HG02759 (cell line): ENCODE data around the gene SLC35B2.
"Not testable (repeated sequence)": the region's sequence is repeated elsewhere in the genome, so short reads cannot be mapped to it uniquely, and the experiment has no call there.

Experiments
- ATAC-seq: cut with Tn5 transposase; IDR thresholded peaks from one replicate; pipeline ENCODE4 v1.9.1; 2021; ENCODE audit warnings: mild to moderate bottlenecking, moderate library complexity; ENCODE audit not compliant: unreplicated experiment

SLC35B2 gene

DNA sequence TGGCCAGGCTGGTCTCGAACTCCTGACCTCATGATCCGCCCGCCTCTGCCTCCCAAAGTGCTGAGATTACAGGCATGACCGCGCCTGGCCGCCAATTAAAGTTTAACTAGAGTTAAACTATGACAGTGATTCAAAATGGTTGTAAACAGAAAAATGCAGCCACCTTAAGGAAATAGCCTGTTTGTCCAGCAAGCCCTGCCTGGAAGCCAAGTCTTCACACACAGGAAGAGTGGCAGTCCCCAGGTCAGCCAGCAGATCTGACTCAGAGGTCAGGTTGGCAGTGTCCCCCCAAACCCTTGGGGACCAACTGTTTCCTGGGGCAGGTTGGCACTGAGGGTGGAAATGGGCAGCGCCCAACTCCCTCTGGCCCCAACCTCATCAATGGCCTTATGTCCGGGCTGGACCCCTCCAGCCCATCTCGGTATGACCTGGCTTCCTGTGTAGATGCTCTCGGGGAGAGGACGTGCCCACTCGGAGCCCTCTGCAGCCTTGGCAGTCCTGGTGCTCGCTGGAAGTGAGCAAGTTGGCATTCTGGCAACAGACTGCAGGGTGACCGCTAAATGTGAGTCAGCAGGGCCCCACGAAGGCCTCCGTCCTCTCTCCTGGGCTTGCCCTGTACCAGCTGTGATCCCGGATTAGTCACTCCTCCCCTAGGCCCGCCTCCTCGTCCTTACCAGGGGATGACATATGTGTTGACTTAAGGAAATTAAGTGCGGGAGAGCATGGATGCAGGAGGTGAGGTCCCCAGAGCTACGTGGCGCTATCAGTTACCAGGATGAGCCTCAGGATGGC, 20.1 kb downstream of the SLC35B2 start:
- peak; percentile 69 for ATAC-seq

DNA sequence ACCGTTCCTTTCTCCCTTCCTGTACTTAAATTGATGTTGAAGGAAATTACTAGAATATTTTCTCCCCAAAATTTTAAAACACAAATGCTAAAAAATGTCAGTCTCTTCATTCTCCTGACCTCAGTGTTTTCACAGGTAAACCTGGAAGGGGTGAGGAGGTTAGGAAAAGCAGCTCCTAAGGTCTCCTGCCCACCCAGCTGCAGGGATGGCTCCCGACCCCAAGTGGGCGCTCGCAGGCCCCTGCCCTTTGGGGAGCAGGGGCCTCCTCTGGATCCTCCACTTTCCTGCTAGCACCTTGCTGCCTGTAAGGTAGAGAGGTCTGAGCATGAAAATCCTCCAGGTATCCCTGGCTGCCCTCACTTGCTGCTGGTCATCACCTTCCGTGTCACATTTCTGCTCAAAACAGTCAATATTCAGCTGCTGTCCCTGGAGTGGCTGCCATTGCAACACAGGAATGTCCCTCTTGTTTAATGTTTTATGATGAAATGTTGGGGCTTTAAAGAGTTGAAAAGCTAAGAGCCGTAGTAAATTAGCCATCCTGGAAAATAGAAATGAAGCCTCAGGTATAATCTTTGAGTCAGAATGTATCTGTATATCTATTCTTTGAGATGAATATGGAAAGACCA, 21.3 kb downstream of the SLC35B2 start:
- no peak for ATAC-seq

GRCh38 chr6:44235269-44235668, 22.1 kb downstream of the SLC35B2 start:
- ATAC-seq, result no peak

DNA sequence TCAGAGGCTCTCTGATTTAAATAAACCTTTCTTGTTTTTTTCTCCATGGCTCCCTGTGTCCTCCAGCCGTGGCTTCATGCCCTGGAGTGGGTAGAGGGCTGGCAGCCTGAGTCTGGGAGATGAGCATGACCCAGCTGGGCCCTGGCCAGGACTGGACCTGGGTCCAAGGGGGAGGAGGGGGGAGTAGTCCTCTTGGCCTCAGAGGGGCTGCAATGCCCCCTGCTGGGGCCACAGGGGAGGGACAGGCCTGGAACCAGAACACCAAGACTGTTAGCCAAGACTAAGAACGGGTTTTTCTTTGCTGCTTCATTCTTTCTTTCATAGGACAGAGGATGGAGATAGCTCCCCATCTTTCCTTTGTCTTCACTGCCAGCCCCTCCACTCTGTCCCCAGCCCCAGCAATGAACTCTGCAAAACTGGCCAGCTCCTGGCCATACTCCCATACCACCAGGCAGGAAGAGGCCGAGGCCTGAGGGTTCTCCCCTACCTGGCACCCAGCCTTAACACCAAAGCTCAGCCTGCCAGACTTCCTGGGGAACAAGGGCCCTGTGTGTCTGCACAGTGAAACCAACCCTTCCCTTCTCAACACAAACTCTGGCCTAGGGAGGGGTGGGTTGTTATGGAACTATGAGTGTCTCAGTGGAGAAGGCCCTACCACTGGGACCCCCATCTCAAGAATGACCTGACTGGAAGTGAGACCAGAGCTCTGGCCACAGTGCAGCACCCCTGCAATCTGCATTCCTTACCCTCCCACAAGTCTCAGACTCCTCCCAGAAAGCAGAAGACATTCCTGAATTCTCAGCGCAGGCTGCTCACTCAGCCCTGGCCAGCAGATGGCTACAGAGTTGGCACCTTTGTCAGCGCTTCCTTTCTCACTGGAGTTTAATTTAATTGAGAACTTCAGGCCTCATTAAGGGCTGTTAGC, 23.0 kb downstream of the SLC35B2 start:
- no peak for ATAC-seq

DNA sequence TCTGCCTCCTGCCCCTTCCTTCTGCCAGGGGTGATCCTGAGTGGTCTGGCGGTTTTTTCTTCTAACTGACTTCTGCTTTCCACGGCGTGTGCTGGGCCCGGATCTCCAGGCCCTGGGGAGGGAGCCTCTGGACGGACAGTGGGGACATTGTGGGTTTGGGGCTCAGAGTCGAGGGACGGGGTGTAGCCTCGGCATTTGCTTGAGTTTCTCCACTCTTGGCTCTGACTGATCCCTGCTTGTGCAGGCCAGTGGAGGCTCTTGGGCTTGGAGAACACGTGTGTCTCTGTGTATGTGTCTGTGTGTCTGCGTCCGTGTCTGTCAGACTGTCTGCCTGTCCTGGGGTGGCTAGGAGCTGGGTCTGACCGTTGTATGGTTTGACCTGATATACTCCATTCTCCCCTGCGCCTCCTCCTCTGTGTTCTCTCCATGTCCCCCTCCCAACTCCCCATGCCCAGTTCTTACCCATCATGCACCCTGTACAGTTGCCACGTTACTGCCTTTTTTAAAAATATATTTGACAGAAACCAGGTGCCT, 23.7 kb downstream of the SLC35B2 start:
- ATAC-seq, result no peak

DNA sequence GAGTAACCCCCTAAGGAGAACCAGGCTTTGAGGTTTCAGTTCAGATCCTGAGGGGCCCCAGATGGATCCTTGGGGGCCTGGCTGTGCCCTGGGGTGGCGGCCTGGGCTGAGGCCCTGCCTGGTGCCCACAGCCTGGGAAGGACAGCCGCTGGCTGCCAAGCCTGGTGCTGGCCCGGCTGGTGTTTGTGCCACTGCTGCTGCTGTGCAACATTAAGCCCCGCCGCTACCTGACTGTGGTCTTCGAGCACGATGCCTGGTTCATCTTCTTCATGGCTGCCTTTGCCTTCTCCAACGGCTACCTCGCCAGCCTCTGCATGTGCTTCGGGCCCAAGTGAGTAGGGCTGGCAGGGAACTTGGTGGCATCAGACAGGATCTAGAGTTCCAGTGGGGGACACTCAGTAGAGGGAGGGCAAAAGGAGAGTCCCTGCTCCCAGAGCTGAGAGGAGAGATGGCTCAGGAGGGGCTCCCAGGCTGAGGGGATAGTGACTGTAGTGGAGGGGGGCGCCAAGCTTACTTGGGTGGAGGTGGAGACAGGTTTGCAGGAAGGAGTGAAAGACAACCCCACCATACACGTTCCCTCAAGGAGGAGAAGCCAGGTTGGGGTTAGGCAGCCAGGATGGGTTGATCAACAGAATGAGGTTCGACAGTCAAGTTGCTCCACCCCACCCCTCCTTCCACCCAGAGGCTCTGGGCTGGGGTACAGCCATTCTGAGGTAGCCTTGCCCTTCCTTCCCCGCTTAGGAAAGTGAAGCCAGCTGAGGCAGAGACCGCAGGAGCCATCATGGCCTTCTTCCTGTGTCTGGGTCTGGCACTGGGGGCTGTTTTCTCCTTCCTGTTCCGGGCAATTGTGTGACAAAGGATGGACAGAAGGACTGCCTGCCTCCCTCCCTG, 24.4 kb downstream of the SLC35B2 start:
- no peak for ATAC-seq

DNA sequence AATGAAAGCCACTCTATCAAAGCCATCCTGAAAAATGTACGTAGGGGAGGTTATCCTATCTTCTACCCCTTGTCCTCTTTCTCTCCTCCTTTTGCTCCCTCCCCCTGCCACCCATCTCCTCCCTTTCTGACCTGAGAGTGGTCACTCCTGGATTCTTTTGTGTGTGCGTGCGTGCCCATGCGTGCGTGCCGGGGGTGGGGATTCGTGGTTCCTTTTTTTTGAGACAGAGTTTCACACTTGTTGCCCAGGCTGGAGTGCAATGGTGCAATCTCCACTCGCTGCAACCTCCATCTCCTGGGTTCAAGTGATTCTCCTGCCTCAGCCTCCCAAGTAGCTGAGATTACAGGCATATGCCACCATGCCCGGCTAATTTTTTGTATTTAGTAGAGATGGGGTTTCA, 25.9 kb downstream of the SLC35B2 start:
- ATAC-seq, result not testable (repeated sequence)

- ATAC-seq, result no peak
Measured at GRCh38 chr6:44230034-44230675, 27.2 kb downstream of the SLC35B2 start.

DNA sequence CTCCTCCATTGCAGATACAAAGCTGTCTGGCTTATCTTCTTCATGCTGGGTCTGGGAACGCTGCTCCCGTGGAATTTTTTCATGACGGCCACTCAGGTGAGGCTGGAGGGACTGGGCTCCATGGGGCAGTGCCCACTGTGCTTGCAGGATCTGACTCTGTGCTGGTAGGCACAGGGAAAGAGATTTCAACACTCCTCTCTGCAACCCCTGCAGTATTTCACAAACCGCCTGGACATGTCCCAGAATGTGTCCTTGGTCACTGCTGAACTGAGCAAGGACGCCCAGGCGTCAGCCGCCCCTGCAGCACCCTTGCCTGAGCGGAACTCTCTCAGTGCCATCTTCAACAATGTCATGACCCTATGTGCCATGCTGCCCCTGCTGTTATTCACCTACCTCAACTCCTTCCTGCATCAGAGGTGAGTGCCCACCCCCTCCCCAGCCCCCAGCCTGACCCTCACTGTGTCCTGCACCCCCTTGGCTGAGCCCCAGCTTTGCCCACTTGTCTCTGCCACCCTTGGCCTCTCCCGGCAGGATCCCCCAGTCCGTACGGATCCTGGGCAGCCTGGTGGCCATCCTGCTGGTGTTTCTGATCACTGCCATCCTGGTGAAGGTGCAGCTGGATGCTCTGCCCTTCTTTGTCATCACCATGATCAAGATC, 27.8 kb downstream of the SLC35B2 start:
- no peak for ATAC-seq

DNA sequence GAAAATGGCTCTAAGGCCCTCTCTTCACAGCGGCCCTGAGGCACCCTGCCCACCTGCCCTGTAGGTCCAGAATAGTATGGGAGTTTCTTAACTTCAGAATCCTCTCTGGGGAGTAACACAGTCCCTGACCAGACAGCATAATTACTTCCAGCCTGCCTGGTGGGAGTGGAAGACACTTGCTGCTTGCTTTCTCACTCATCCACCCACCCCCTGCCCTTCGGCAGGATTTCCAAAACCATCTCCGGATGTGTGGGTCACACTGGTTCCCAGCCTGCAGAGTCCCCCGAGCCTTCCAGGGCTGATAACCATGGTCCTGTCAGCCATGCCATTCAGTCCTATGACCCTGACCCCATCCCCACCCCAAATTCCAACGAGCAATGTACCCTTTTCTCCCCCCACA, 28.5 kb downstream of the SLC35B2 start:
- no peak for ATAC-seq

GRCh38 chr6:44228433-44228832, 28.9 kb downstream of the SLC35B2 start:
- no peak for ATAC-seq

- ATAC-seq, result no peak
Measured at GRCh38 chr6:44228031-44228430, 29.3 kb downstream of the SLC35B2 start.

DNA sequence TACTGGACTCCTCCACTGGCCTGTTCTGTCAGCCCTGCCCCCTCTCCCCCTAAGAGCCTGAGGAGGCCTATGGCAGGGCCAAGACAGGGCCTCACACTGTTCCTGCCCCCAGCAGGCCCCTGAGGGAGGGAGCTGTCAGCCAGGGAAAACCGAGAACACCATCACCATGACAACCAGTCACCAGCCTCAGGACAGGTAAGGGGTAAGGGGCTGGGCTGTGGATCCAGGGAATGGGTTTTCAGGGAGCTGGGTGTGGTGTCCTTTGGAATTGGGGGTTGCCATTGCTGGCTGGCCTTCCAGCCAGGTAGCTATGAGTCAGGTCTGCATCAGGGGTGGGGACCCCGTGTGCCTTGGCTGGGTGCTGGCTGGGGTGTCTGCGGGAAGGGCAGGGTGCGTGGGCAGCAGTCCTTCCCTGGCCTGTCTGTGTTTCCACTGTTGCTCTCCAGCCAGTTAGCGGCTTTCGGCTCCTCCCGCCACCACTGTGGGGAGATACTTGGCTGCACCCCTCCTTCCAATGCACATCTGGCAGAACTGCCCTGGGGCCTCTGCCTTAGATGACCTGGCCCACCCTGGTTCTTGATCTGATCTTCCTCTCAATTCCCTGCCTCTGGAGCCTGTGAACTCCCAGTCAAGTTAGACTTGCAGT, 30.1 kb downstream of the SLC35B2 start:
- ATAC-seq, result no peak

DNA sequence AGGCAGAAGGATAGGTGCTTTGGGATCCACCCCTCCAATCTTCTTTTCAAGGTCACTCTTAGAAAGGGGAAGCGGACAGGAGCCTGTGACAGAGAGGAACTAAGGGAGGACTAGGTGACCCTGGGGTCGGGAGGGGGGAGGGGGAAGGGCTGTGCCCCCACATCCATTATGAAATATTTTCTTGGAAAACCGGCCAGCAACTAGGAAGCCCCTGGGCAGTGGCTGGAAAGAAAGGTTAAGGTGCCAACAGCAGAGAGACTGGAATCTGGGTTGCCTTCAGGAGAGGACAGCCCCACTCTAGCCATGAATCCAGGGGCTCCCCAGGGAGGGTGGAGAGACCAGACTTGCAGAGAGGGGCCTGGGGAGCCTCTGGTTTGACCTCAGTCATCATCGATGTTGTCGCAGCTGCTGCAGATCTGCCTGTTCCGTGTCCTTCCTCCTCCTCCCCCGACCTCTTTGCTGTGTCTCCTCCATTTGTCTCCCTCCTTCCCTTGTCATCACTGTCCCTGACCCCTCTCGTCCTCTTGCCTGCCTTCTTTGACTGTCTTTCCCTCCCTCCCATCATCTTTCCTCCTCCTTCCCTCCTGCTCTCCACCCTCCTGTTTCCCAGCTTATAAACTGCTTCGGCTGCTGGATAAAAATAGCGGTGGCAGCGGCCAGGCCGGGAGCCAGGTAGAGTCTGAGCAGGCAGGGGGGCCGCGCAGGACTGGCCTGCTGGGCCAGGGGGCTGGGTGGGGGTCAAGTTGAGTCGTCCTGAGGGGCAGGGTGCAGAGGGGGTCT, 30.8 kb downstream of the SLC35B2 start:
- no peak for ATAC-seq

DNA sequence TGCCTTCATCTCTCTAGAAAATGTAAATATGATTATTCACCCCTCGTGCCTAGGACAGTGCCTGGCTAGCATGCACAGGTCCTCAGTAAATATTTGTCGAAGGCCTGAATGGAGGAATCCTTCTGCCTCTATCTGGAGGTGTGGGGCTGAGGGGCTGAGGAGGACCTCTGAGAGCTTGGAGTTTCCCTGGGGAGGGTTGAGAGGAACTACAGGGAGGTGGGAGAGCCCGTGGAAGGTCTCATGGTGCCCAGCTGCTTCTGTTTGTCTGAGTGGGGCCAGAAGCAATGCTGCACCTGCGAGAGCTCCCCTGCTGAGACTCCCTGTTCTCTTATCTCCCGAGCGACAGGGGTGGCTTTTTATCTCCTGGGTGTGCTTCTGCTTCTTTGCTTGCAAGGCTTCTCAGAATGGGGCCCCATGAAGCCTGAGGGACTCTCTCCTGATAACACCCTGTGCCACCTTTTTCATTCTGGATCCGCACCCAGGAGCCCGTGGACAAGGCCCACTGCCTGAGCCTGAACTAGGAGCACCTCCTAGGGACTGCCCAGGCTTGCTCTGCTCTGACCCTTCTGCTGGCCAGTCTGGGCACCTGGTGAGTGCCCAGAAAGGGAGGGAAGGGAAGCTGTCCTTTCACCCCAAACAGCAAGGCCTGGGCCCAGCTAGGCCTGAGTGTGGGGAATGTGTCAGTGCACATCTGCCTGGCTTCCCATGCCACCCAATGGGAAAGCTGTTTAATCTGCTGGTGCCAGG, 31.6 kb downstream of the SLC35B2 start:
- no peak for ATAC-seq

DNA sequence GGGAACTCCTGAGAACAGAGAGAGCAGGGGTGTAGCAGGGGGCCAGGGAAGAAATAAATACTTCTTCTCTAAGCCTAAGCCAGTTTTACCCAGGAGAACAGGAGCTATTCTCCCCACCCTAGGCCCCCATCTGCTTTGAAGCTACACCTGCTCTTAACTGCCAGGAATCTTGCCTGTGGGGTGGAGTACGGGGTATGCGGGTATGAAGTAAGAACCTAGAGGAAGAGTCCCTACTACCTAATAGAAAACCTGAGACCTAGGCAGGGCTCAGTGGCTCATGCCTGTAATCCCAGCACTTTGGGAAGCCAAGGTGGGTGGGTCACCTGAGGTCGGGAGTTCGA, 32.4 kb downstream of the SLC35B2 start:
- no peak for ATAC-seq
